HG03442 (cell line): ENCODE results near the gene CACNA2D3.
"Not testable (repeated sequence)": the region's sequence is repeated elsewhere in the genome, so short reads cannot be mapped to it uniquely, and the experiment has no call there.

Experiments
- ATAC-seq: cut with Tn5 transposase; IDR thresholded peaks from one replicate; pipeline ENCODE4 v1.9.1; 2021; ENCODE audit warnings: mild to moderate bottlenecking, moderate library complexity; ENCODE audit not compliant: unreplicated experiment

CACNA2D3 gene

GRCh38 chr3:54969652-54970051, 847.3 kb downstream of the CACNA2D3 start:
- ATAC-seq, result no peak

- ATAC-seq, result no peak
Observed at GRCh38 chr3:54970895-54971294, 848.5 kb downstream of the CACNA2D3 start.

- ATAC-seq, result no peak
Observed at GRCh38 chr3:54977439-54977838, 855.1 kb downstream of the CACNA2D3 start.

GRCh38 chr3:54977946-54978345, 855.6 kb downstream of the CACNA2D3 start:
- not testable (repeated sequence) for ATAC-seq

- no peak for ATAC-seq
Observed at GRCh38 chr3:54982807-54983206, 860.5 kb downstream of the CACNA2D3 start.

- no peak for ATAC-seq
Observed at GRCh38 chr3:54983266-54984099, 861.1 kb downstream of the CACNA2D3 start.

GRCh38 chr3:54985856-54986255, 863.5 kb downstream of the CACNA2D3 start:
- ATAC-seq, result no peak

GRCh38 chr3:54986294-54986693, 863.9 kb downstream of the CACNA2D3 start:
- ATAC-seq, result no peak

- ATAC-seq, result no peak
Observed at GRCh38 chr3:54987719-54988118, 865.4 kb downstream of the CACNA2D3 start.

GRCh38 chr3:54988302-54988837, 866.0 kb downstream of the CACNA2D3 start:
- ATAC-seq, result no peak

- ATAC-seq, result no peak
Observed at GRCh38 chr3:54988838-54989630, 866.7 kb downstream of the CACNA2D3 start.

GRCh38 chr3:54994111-54994513, 871.8 kb downstream of the CACNA2D3 start:
- no peak for ATAC-seq

- ATAC-seq, result no peak
Observed at GRCh38 chr3:54999159-54999558, 876.8 kb downstream of the CACNA2D3 start.

GRCh38 chr3:54999811-55000210, 877.5 kb downstream of the CACNA2D3 start:
- no peak for ATAC-seq

GRCh38 chr3:55000546-55000945, 878.2 kb downstream of the CACNA2D3 start:
- ATAC-seq, result no peak

- no peak for ATAC-seq
Observed at GRCh38 chr3:55000953-55001352, 878.6 kb downstream of the CACNA2D3 start.

- no peak for ATAC-seq
Observed at GRCh38 chr3:55002416-55002930, 880.1 kb downstream of the CACNA2D3 start.

- no peak for ATAC-seq
Observed at GRCh38 chr3:55006244-55006676, 883.9 kb downstream of the CACNA2D3 start.

GRCh38 chr3:55007971-55008370, 885.6 kb downstream of the CACNA2D3 start:
- no peak for ATAC-seq

- no peak for ATAC-seq
Observed at GRCh38 chr3:55009372-55009771, 887.0 kb downstream of the CACNA2D3 start.

- no peak for ATAC-seq
Observed at GRCh38 chr3:55012091-55012490, 889.7 kb downstream of the CACNA2D3 start.
